NCI-H69 (cell line): ENCODE data around the gene PRKG1.

Experiments
- DNase-seq: peaks from one replicate; lab custom pipeline; 2025; lab: John Stamatoyannopoulos, UW

Gene PRKG1

GRCh38 chr10:52314822-52315552 is 1240.7 kb downstream of the PRKG1 start:
- DNase-seq: peak; percentile 15

DNA sequence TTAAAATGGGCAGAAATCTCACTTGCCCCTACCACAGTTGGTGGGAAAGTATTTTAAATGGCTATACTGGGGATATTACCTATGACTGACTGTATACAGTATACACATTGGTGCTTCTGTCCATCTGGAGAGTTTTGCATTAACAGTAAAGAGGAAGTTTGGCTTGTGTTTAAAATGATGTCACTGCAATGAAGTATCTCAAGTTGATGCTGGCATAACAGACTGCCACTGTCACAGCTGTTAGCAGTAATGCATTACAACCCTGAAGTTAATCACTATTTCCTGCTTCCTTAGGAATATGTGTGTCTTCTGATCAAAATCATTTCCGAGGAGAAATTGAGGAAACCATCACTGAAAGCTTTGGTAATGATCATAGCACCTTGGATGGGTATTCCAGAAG is 1241.7 kb downstream of the PRKG1 start:
- DNase-seq: no peak

DNA sequence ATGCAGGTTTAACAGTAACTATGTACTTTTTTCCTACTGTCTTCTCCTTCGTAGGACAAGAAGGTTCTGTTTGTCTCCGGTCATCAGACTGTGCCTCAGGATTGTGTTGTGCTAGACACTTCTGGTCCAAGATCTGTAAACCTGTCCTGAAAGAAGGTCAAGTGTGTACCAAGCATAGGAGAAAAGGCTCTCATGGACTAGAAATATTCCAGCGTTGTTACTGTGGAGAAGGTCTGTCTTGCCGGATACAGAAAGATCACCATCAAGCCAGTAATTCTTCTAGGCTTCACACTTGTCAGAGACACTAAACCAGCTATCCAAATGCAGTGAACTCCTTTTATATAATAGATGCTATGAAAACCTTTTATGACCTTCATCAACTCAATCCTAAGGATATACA is 1242.2 kb downstream of the PRKG1 start:
- DNase-seq: no peak

DNA sequence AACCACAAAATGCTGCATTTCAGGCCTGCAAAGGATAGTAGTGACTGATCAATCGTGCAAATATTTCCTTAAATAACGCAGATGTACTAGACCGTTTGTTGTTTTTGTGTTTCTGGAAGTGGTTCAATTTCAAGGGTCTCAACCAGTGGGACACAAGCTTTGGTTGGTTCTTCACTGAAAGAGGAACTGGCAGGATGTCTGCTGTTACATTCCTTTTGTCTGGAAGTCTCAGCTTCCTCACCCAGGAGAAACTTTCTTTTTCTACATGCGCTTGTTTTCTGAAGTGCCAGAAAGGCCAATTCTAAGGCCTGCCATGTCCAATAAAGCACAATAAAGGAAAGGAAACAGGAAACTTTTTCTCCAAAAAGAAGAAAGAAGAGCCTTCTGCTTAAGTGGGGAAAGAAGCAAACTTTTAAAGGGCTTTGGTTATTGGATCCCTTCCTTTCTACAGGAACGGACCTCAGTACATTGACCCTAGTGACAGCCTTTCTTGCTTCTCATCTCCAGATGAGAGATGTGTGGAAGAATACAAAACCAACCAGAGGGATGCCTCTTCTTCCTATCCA is 1243.9 kb downstream of the PRKG1 start:
- DNase-seq: no peak

- DNase-seq: no peak
Observed at GRCh38 chr10:52318822-52319464, 1244.7 kb downstream of the PRKG1 start.

GRCh38 chr10:52319926-52320325 is 1245.6 kb downstream of the PRKG1 start:
- no peak for DNase-seq

- DNase-seq: no peak
Observed at GRCh38 chr10:52322323-52322722, 1248.0 kb downstream of the PRKG1 start.

DNA sequence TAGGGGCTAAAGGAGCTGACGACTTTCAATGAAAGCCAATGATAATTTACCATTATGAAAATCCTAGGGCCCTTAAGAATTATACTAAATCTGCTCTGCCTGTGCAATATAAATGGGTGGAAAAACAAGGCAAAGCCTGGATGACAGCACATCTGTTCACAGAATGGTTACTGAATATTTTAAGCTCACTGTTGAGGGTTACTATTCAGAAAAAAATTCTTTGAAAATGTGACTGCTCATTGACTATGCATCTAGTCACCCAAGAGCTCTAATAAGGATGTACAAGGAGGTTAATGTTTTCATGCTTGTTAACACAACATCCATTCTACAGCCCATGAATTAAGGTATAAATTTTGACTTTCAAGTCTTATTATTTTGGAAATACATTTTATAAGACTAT is 1248.6 kb downstream of the PRKG1 start:
- no peak for DNase-seq

GRCh38 chr10:52326382-52326781 is 1252.1 kb downstream of the PRKG1 start:
- DNase-seq: no peak

- no peak for DNase-seq
Observed at GRCh38 chr10:52331638-52332364, 1257.5 kb downstream of the PRKG1 start.

GRCh38 chr10:52332815-52333214 is 1258.5 kb downstream of the PRKG1 start:
- no peak for DNase-seq

GRCh38 chr10:52334595-52334994 is 1260.3 kb downstream of the PRKG1 start:
- no peak for DNase-seq

GRCh38 chr10:52335665-52336064 is 1261.4 kb downstream of the PRKG1 start:
- no peak for DNase-seq

DNA sequence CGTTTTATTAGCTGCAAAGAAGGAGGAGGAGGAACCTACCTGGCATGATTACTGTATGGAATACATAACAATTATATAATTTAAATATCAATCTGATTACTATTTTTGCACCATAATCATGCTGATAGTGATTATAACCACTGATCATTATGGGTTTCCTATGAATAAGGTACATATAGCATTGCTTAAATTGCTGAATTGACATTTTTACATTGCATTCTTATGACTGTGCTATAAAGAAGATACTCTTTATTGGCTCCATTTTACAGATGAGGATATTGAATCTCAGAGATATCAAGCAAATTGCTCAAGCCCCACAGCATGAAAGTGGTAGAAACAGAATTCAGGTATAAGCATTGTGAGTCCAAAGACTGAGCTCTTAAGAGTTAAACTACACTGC is 1262.9 kb downstream of the PRKG1 start:
- DNase-seq: no peak

- DNase-seq: no peak
Observed at GRCh38 chr10:52343439-52343838, 1269.2 kb downstream of the PRKG1 start.

- no peak for DNase-seq
Observed at GRCh38 chr10:52346394-52347326, 1272.4 kb downstream of the PRKG1 start.

DNA sequence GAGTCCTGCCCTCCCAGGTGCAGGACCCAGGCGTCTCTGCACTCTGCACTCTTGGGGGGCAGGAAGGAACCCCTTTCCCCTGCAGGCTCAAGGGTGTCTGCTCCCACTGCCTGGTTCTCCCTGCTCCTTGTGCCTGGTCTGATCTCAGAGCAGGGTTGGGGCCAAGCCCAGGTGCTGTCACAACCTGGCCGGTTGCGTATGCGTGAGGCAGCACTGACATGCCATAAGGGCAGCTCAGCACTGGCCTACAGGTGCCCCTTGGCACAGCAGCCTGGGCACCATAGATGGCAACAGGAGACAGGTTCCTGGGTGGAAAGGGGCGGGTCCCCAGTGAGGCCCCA is 1273.0 kb downstream of the PRKG1 start:
- DNase-seq: no peak
